ENCODE results near the gene WDR13. TPM values are rescaled to one million over a fixed set of nuclear protein-coding genes. Genes with fewer than 3 reads are reported as not detected.
"Not testable (repeated sequence)": the region's sequence is repeated elsewhere in the genome, so short reads cannot be mapped to it uniquely, and the experiment has no call there.

WDR13 gene
- total RNA-seq, result 100 to 1,000 TPM in 2 of 4 donors, 10 to 100 TPM in 2; 64.8 to 147 (median 111) TPM

DNA sequence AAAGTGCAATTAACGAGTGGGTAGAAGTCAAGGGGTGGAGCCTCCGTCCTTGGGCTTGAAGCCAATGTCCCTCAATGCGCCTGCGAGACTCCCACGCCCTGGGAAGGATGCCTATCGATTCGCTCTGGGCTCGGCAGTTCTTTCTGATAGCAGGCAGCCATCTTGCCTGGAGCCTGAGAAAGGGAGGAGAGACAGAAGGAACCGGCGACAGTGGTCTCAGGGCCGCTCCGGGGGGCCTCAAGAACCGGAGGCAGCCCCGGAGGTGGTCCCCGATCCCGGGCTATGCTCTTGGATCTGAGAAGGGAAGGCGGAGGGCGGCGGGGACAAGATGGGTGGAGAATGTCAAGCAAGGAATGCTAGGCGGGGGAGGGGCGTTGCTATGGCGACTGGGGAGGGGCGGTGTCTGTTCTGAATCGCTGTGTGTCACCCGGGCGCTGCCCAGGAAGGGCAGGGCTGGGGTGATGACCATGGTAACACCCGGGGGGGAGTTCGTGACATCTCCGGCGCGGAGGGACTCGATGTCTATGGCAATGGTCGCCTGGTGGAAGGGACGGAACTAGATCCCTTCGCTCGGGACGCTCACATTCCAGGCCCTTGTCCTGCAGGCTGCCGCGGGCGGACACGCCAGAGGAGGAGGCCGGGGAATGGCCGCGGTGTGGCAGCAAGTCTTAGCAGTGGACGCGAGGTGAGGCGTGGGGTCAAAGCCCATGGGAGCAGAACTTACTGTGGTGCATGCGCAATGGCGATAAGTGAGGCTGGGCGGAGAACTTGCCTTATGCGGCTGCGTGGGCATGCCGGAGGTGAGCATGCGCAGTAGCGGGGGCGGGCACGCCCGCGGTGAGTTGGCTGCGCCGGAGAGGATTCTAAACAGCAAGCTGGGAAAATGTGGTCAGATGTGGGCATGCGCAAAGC is at the start of gene WDR13:
Gene WDR13 (plus strand): TSS at position 140 of the 912 bp plus-strand sequence. CDS start 505 bp downstream, at position 645.
- DNase-seq, result peak; percentile 93
- no peaks in the 10 kb centered on the region for H3K36me3 ChIP-seq
- H3K27ac ChIP-seq, result peak within 1 kb of the TSS; percentile 96 to 99
- no peaks in the 10 kb centered on the region for H3K9me3 ChIP-seq
- no peaks in the 10 kb centered on the region for H3K4me1 ChIP-seq
- H3K27me3 ChIP-seq, result no peaks in the 10 kb centered on the region
- peak; percentile 48 to 62 for TF ChIP-seq POLR2A (IDR thresholded peaks at IDR 0.05)
- TF ChIP-seq, protein P1, sequence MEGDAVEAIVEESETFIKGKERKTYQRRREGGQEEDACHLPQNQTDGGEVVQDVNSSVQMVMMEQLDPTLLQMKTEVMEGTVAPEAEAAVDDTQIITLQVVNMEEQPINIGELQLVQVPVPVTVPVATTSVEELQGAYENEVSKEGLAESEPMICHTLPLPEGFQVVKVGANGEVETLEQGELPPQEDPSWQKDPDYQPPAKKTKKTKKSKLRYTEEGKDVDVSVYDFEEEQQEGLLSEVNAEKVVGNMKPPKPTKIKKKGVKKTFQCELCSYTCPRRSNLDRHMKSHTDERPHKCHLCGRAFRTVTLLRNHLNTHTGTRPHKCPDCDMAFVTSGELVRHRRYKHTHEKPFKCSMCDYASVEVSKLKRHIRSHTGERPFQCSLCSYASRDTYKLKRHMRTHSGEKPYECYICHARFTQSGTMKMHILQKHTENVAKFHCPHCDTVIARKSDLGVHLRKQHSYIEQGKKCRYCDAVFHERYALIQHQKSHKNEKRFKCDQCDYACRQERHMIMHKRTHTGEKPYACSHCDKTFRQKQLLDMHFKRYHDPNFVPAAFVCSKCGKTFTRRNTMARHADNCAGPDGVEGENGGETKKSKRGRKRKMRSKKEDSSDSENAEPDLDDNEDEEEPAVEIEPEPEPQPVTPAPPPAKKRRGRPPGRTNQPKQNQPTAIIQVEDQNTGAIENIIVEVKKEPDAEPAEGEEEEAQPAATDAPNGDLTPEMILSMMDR (IDR thresholded peaks at IDR 0.05), result peak in 1 of 4 experiments; percentile 8
- H3K4me3 ChIP-seq, result peak within 1 kb of the TSS; percentile 57 to 63
- intact Hi-C loops (cut with DNase I; ENCODE audit: low total_unique reads), result no loop called here

DNA sequence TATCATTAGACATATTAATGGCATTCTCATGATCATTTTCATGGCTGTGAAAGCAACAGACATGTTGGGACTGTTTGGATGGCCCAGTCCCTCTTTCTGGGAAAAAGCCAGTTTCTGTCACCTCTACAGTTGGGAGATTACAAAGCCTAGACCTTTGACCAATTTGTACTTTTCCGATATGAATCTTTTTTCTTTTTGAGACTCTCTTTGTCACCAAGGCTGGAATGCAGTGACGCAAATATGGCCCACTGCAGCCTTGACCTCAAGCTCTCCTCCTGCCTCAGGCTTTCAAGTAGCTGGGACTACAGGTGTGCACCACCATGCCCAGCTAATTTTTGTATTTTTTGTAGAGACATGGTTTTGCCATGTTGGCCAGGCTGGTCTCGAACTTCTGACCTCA is 48.4 kb upstream of the WDR13 start:
- Histone ChIP-seq H3K27me3 (no peaks in the 10 kb centered on the region), H3K9me3 (no peaks in the 10 kb centered on the region), H3K36me3 (no peaks in the 10 kb centered on the region), H3K4me3 (no peak overlapping the region), H3K27ac (no peak overlapping the region), H3K4me1 (no peaks in the 10 kb centered on the region)
- no peak for DNase-seq
- TF ChIP-seq, protein P1 (IDR thresholded peaks at IDR 0.05), result no peak
- intact Hi-C loops (cut with DNase I; ENCODE audit: low total_unique reads), result no loop called here

DNA sequence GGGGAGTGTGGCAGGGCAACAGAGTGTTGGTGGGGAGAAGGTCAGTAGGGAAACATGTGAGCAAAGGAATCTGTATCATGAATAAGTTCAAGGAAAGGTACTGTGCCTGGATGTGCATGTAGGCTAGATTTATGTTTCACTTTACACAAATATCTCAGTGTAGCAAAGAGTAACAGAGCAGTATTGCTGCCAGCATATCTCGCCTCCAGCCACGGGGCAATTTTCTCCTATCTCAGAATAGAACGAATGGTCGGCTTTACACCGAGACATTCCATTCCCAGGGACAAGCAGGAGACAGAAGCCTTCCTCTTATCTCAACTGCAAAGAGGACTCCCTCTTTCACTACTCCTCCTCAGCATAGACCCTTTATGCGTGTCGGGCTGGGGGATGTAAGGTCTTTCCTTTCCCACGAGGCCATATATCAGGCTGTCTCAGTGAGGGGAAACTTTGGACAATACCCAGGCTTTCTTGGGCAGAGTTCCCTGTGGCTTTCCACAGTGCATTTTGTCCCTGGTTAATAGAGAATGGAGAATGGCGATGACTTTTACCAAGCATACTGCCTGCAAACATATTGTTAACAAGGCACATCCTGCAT is 41.5 kb upstream of the WDR13 start:
- H3K27me3 ChIP-seq; DNase-seq; H3K4me3 ChIP-seq; intact Hi-C loops (cut with DNase I; ENCODE audit: low total_unique reads); H3K9me3 ChIP-seq; H3K36me3 ChIP-seq; H3K4me1 ChIP-seq; H3K27ac ChIP-seq: not testable (repeated sequence)

DNA sequence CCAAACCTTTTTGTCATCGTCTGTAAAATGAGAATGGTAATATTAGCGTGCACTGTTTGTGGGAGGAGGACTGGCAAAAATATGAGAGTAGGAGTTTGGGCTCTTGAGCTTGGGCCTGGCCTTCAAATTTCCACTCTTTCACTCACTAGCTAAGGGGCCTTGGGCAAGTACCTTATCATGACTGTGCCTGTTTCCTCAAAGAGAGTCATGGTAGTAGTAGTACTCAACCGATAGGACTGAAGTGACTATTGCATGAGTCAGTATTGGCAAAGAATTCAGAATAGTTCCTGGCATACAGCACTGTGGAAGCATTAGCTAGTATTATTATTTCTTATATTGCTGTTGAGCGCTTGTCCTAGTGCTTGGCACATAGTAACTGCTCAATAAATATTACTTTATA is 39.0 kb upstream of the WDR13 start:
- H3K4me3 ChIP-seq, result no peak overlapping the region
- no peaks in the 10 kb centered on the region for H3K4me1 ChIP-seq
- H3K27me3 ChIP-seq, result no peaks in the 10 kb centered on the region
- intact Hi-C loops (cut with DNase I; ENCODE audit: low total_unique reads), result no loop called here
- TF ChIP-seq POLR2A (IDR thresholded peaks at IDR 0.05), result no peak
- TF ChIP-seq, protein P1 (IDR thresholded peaks at IDR 0.05), result no peak
- no peaks in the 10 kb centered on the region for H3K9me3 ChIP-seq
- no peak overlapping the region for H3K27ac ChIP-seq
- H3K36me3 ChIP-seq, result no peaks in the 10 kb centered on the region
- no peak for DNase-seq

DNA sequence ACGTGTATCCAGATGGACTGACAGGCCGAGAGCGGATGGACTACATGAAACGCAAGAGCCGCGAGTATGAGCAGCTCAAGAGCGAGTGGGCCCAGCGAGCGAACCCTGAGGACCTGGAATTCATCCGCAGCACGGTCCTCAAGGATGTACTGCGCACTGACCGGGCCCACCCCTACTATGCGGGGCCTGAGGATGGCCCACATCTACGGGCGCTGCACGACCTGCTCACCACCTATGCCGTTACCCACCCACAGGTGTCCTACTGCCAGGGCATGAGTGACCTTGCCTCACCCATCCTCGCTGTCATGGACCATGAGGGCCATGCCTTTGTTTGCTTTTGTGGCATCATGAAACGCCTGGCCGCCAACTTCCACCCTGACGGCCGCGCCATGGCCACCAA is 37.7 kb upstream of the WDR13 start:
- intact Hi-C loops (cut with DNase I; ENCODE audit: low total_unique reads), result no loop called here
- Histone ChIP-seq H3K9me3 (no peaks in the 10 kb centered on the region), H3K4me1 (no peaks in the 10 kb centered on the region), H3K4me3 (no peak overlapping the region), H3K27ac (no peak overlapping the region), H3K36me3 (no peaks in the 10 kb centered on the region), H3K27me3 (no peaks in the 10 kb centered on the region)
- TF ChIP-seq, protein P1 (IDR thresholded peaks at IDR 0.05), result no peak
- no peak for TF ChIP-seq POLR2A (IDR thresholded peaks at IDR 0.05)
- DNase-seq, result no peak

Data from uterus (tissue), 4 donors.